HUES48 (cell line): ENCODE measurements around the gene OSBPL1A.
A peak's percentile ranks its signal among the peaks of the same experiment; 100 is the strongest.
"Not testable (repeated sequence)": the region's sequence is repeated elsewhere in the genome, so short reads cannot be mapped to it uniquely, and the experiment has no call there.

Experiments used
- H3K27ac ChIP-seq: one replicate; pipeline ENCODE4 v1.7.0; 2013; ENCODE audit warnings: low read depth, low read length, inconsistent platforms
- H3K27me3 ChIP-seq: 2 replicates; pipeline ENCODE4 v1.6.1; 2013; ENCODE audit warnings: mild to moderate bottlenecking, low read length; ENCODE audit not compliant: control insufficient read depth, insufficient read depth
- H3K36me3 ChIP-seq: 2 replicates; pipeline ENCODE4 v1.6.1; 2013; ENCODE audit warnings: low read length; ENCODE audit not compliant: control insufficient read depth, insufficient read depth
- H3K4me1 ChIP-seq: 2 replicates; pipeline ENCODE4 v1.6.1; 2013; ENCODE audit warnings: mild to moderate bottlenecking, low read length; ENCODE audit not compliant: control insufficient read depth, insufficient read depth
- H3K4me3 ChIP-seq: 2 replicates; pipeline ENCODE4 v1.5.1; 2013; ENCODE audit warnings: mild to moderate bottlenecking, low read depth, low read length
- H3K9ac ChIP-seq: 2 replicates; pipeline ENCODE4 v1.6.1; 2013; ENCODE audit warnings: mild to moderate bottlenecking, low read depth, low read length, moderate library complexity
- H3K9me3 ChIP-seq: 2 replicates; pipeline ENCODE4 v1.6.1; 2013; ENCODE audit warnings: low read length; ENCODE audit not compliant: control insufficient read depth, insufficient read depth

OSBPL1A gene

GRCh38 chr18:24398540-24398939, 916 bp upstream of the OSBPL1A start:
- peak overlapping the region; percentile 65 for H3K4me3 ChIP-seq

GRCh38 chr18:24397131-24397693, 412 bp downstream of the OSBPL1A start:
- no peaks in the 10 kb centered on the region for H3K9me3 ChIP-seq

More at GRCh38 chr18:24398540-24398939, 916 bp upstream of the OSBPL1A start:
- Histone ChIP-seq H3K27me3 (no peaks in the 10 kb centered on the region), H3K4me1 (peaks cover 53% of the 10 kb centered on the region), H3K36me3 (no peaks in the 10 kb centered on the region), H3K27ac (peak overlapping the region; percentile 86), H3K9ac (no peak overlapping the region), H3K9me3 (no peaks in the 10 kb centered on the region)

GRCh38 chr18:24396082-24396633, 1.5 kb downstream of the OSBPL1A start:
- H3K4me1 ChIP-seq, result peaks cover 48% of the 10 kb centered on the region
- H3K9ac ChIP-seq, result no peak overlapping the region
- no peaks in the 10 kb centered on the region for H3K27me3 ChIP-seq
- peak overlapping the region; percentile 82 for H3K4me3 ChIP-seq
- no peaks in the 10 kb centered on the region for H3K9me3 ChIP-seq
- no peak overlapping the region for H3K27ac ChIP-seq
- H3K36me3 ChIP-seq, result 0 out of 2 replicates have a peak, but pooled peaks cover 3% of the 10 kb centered on the region

More at GRCh38 chr18:24397131-24397693, 412 bp downstream of the OSBPL1A start:
- Histone ChIP-seq H3K36me3 (no peaks in the 10 kb centered on the region), H3K4me3 (peak overlapping the region; percentile 82), H3K4me1 (peaks cover 52% of the 10 kb centered on the region), H3K27ac (peak overlapping the region; percentile 79), H3K27me3 (no peaks in the 10 kb centered on the region), H3K9ac (peak overlapping the region; percentile 85)

GRCh38 chr18:24395049-24395795, 2.4 kb downstream of the OSBPL1A start:
- no peak overlapping the region for H3K9ac ChIP-seq
- no peaks in the 10 kb centered on the region for H3K27me3 ChIP-seq
- H3K4me1 ChIP-seq, result peaks cover 39% of the 10 kb centered on the region
- 0 out of 2 replicates have a peak, but pooled peaks cover 5% of the 10 kb centered on the region for H3K36me3 ChIP-seq
- H3K9me3 ChIP-seq, result no peaks in the 10 kb centered on the region
- peak overlapping the region; percentile 41 for H3K27ac ChIP-seq
- peak overlapping the region; percentile 21; the same call in 1 of the 2 replicates for H3K4me3 ChIP-seq

GRCh38 chr18:24388957-24389356, 8.7 kb downstream of the OSBPL1A start:
- 0 out of 2 replicates have a peak, but pooled peaks cover 5% of the 10 kb centered on the region for H3K36me3 ChIP-seq
- peaks cover 9% of the 10 kb centered on the region for H3K4me1 ChIP-seq
- H3K4me3 ChIP-seq, result no peak overlapping the region
- H3K27me3 ChIP-seq, result no peaks in the 10 kb centered on the region
- no peak overlapping the region for H3K9ac ChIP-seq
- H3K27ac ChIP-seq, result no peak overlapping the region
- H3K9me3 ChIP-seq, result no peaks in the 10 kb centered on the region

GRCh38 chr18:24386681-24387080, 10.9 kb downstream of the OSBPL1A start:
- Histone ChIP-seq H3K4me3 (no peak overlapping the region), H3K36me3 (0 out of 2 replicates have a peak, but pooled peaks cover 5% of the 10 kb centered on the region), H3K9me3 (no peaks in the 10 kb centered on the region), H3K27me3 (no peaks in the 10 kb centered on the region), H3K9ac (no peak overlapping the region), H3K27ac (no peak overlapping the region), H3K4me1 (peaks cover 5% of the 10 kb centered on the region)

- Histone ChIP-seq H3K27ac (no peak overlapping the region), H3K36me3 (peaks cover 9% of the 10 kb centered on the region), H3K9me3 (no peaks in the 10 kb centered on the region), H3K4me1 (peaks cover 40% of the 10 kb centered on the region), H3K9ac (no peak overlapping the region), H3K27me3 (no peaks in the 10 kb centered on the region), H3K4me3 (no peak overlapping the region)
These were observed 16.5 kb downstream of the OSBPL1A start for GRCh38 chr18:24381126-24381525.

GRCh38 chr18:24380163-24380747, 17.4 kb downstream of the OSBPL1A start:
- H3K9ac ChIP-seq, result no peak overlapping the region
- no peak overlapping the region for H3K4me3 ChIP-seq
- peak overlapping the region; percentile 79 for H3K27ac ChIP-seq
- peaks cover 35% of the 10 kb centered on the region for H3K4me1 ChIP-seq
- no peaks in the 10 kb centered on the region for H3K9me3 ChIP-seq
- H3K36me3 ChIP-seq, result peaks cover 14% of the 10 kb centered on the region
- no peaks in the 10 kb centered on the region for H3K27me3 ChIP-seq

GRCh38 chr18:24378598-24378997, 19.0 kb downstream of the OSBPL1A start:
- Histone ChIP-seq H3K4me3 (0 out of 2 replicates have a peak overlapping the region, but pooled peaks have one; percentile 18), H3K27me3 (no peaks in the 10 kb centered on the region), H3K9me3 (no peaks in the 10 kb centered on the region), H3K9ac (no peak overlapping the region), H3K27ac (peak overlapping the region; percentile 79), H3K36me3 (peaks cover 24% of the 10 kb centered on the region), H3K4me1 (peaks cover 43% of the 10 kb centered on the region)

- not testable (repeated sequence) for H3K9ac ChIP-seq, H3K27ac ChIP-seq, H3K9me3 ChIP-seq, H3K27me3 ChIP-seq, H3K4me3 ChIP-seq
- H3K4me1 ChIP-seq, result peaks cover 45% of the 10 kb centered on the region
- H3K36me3 ChIP-seq, result peaks cover 37% of the 10 kb centered on the region
These were observed 21.1 kb downstream of the OSBPL1A start for GRCh38 chr18:24376531-24376930.
